ENCODE results near the gene CDIP1.
A peak's percentile ranks its signal among the peaks of the same experiment; 100 is the strongest.

Gene CDIP1

GRCh38 chr16:4488499-4488967 lies 50.0 kb downstream of the CDIP1 start:
- no peak for DNase-seq (ENCODE audit: low read depth)

- peak; percentile 86 for DNase-seq (ENCODE audit: low read depth)
Observed at GRCh38 chr16:4487955-4488498, 50.5 kb downstream of the CDIP1 start.

- DNase-seq (ENCODE audit: low read depth): no peak
Observed at GRCh38 chr16:4486126-4486893, 52.3 kb downstream of the CDIP1 start.

GRCh38 chr16:4481963-4482362 lies 56.6 kb downstream of the CDIP1 start:
- DNase-seq (ENCODE audit: low read depth): no peak

- no peak for DNase-seq (ENCODE audit: low read depth)
Observed at GRCh38 chr16:4481526-4481925, 57.0 kb downstream of the CDIP1 start.

GRCh38 chr16:4477966-4478365 lies 60.6 kb downstream of the CDIP1 start:
- DNase-seq (ENCODE audit: low read depth): peak; percentile 60

GRCh38 chr16:4475880-4476788 lies 62.4 kb downstream of the CDIP1 start, which contains the start of gene HMOX2:
HMOX2 (plus strand) TSS chr16:4476398; CDS start chr16:4505525, 29,127 bp downstream.
- DNase-seq (ENCODE audit: low read depth): peak; percentile 84

- DNase-seq (ENCODE audit: low read depth): peak; percentile 87
Observed at GRCh38 chr16:4474192-4474961, 64.2 kb downstream of the CDIP1 start, which contains the start of gene NMRAL1. NMRAL1 (minus strand) TSS chr16:4474625; CDS start chr16:4474132, 493 bp downstream.

GRCh38 chr16:4472880-4473279 lies 65.7 kb downstream of the CDIP1 start:
- no peak for DNase-seq (ENCODE audit: low read depth)

GRCh38 chr16:4471869-4472268 lies 66.7 kb downstream of the CDIP1 start:
- DNase-seq (ENCODE audit: low read depth): no peak

- DNase-seq (ENCODE audit: low read depth): no peak
Observed at GRCh38 chr16:4468972-4469371, 69.6 kb downstream of the CDIP1 start.

GRCh38 chr16:4467916-4468315 lies 70.7 kb downstream of the CDIP1 start:
- no peak for DNase-seq (ENCODE audit: low read depth)

- DNase-seq (ENCODE audit: low read depth): peak; percentile 84
Observed at GRCh38 chr16:4465977-4466779, 72.4 kb downstream of the CDIP1 start.

GRCh38 chr16:4463522-4464163 lies 74.9 kb downstream of the CDIP1 start:
- DNase-seq (ENCODE audit: low read depth): no peak

GRCh38 chr16:4461250-4462085 lies 77.1 kb downstream of the CDIP1 start:
- no peak for DNase-seq (ENCODE audit: low read depth)

GRCh38 chr16:4460936-4461249 lies 77.7 kb downstream of the CDIP1 start:
- no peak for DNase-seq (ENCODE audit: low read depth)

All from amniotic epithelial cell (primary cell).